Activated T-cell treated with anti-CD3 and anti-CD28 coated beads, Interleukin-2, amount 50 U/mL, for 24 hours (primary cell): ENCODE data around the gene KCTD11.
A peak's percentile ranks its signal among the peaks of the same experiment; 100 is the strongest.
"Not testable (repeated sequence)": the region's sequence is repeated elsewhere in the genome, so short reads cannot be mapped to it uniquely, and the experiment has no call there.

Source experiments
- DNase-seq: peaks from one replicate; pipeline ENCODE4 v3.0.0-alpha.2; 2020
- H3K27ac Mint-ChIP-seq: 2 replicates; pipeline ENCODE4 v1.8.0; 2020; ENCODE audit warnings: mild to moderate bottlenecking, mixed read lengths
- H3K27me3 Mint-ChIP-seq: 2 replicates; pipeline ENCODE4 v1.8.0; 2020; ENCODE audit warnings: mixed read lengths
- H3K36me3 Mint-ChIP-seq: 2 replicates; pipeline ENCODE4 v1.8.0; 2020; ENCODE audit warnings: low read depth, mixed read lengths
- H3K4me1 Mint-ChIP-seq: 2 replicates; pipeline ENCODE4 v1.8.0; 2020; ENCODE audit warnings: low read depth, mixed read lengths
- H3K4me3 Mint-ChIP-seq: 2 replicates; pipeline ENCODE4 v1.8.0; 2020; ENCODE audit warnings: mild to moderate bottlenecking, moderate library complexity, mixed read lengths
- H3K9me3 Mint-ChIP-seq: 2 replicates; pipeline ENCODE4 v1.8.0; 2020; ENCODE audit warnings: mixed read lengths

Gene KCTD11

DNA sequence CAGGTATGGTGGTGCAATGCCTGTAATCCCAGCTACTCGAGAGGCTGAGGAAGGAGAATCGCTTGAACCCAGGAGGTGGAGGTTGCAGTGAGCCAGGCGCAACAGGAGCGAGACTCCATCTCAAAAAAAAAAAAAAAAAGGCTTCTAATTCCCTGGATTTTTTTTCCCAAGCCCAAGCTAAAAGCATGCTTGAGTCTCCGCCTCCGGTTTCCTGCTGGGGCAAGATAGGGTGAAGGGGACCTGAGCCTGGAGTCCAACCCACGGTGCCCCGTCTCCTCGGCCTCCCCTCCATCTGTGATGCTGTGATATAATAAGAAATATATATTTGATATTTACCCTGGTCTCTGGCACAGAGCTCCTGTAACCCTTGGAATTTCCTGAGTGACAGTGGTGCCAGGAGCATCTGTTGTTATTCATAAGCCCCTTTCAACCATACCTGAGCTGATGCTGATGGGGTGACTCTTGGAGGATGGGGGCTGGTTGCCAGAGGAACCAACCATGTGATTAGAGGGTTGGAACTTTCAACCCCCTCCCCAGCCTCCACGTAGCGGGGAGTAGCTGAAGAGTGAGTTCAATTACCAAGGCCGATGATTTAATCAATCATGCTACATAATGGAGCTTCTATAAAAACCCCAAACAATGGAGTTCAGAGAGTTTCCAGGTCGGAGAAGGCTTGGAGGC is 16.1 kb downstream of the KCTD11 start:
- no peak overlapping the region for H3K27ac Mint-ChIP-seq
- H3K4me3 Mint-ChIP-seq, result no peak overlapping the region
- no peaks in the 10 kb centered on the region for H3K9me3 Mint-ChIP-seq
- H3K27me3 Mint-ChIP-seq, result no peaks in the 10 kb centered on the region
- no peaks in the 10 kb centered on the region for H3K36me3 Mint-ChIP-seq
- no peaks in the 10 kb centered on the region for H3K4me1 Mint-ChIP-seq
- no peak for DNase-seq

DNA sequence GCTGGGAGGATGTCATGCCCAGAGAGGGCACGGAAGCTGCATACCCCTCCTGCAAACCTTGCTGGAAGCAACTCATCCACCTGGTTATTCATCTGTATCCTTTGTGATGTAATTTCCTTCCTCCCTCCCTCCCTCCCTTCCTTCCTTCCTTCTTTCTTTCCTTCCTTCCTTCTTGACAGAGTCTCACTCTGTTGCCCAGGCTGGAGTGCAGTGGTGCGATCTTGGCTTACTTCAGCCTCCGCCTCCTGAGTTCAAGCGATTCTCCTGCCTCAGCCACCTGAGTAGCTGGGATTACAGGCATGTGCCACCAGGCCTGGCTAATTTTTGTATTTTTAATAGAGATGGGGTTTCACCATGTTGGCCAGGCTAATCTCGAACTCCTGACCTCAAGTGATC is 16.6 kb downstream of the KCTD11 start:
- H3K27me3 Mint-ChIP-seq, H3K36me3 Mint-ChIP-seq, H3K27ac Mint-ChIP-seq, H3K4me1 Mint-ChIP-seq, DNase-seq, H3K4me3 Mint-ChIP-seq, H3K9me3 Mint-ChIP-seq: not testable (repeated sequence)

DNA sequence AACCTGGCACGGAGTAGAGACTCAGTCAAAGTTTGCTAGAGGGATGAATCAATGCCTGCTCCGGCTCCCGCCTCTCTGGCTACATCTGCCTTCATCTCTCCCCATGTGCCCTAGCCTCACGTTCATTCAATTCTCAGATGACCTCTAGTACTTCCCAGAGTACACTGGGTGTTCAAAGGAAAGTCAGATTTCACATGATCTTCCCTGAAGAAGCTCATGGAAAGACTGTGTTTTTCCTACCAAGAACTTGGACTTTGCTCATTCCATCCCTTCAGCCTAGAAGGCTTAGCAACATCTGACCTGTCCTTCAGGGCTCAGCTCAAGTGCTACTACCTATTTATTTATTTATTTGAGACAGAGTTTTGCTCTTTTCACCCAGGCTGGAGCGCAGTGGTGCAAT is 17.9 kb downstream of the KCTD11 start:
- DNase-seq, result no peak
- Mint-ChIP-seq H3K27ac (no peak overlapping the region), H3K36me3 (no peaks in the 10 kb centered on the region), H3K4me1 (no peaks in the 10 kb centered on the region), H3K27me3 (no peaks in the 10 kb centered on the region), H3K9me3 (no peaks in the 10 kb centered on the region), H3K4me3 (no peak overlapping the region)

DNA sequence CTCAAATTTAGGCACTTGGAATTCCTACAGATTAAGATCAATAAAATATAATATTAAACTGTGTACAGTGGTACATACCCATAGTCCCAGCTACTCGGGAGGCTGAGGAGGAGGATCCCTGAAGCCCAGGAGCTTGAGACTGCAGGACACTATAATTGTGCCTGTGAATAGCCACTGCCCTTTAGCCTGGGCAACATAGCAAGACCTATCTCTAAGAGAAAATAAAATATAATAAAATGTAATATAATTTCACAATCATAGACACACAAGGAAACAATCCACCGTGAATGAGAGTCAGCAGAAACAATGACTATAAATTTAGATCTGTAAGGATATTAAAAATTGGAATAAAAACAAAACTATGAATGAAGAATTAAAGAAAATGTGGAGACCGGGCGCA is 18.9 kb downstream of the KCTD11 start:
- no peak overlapping the region for H3K4me3 Mint-ChIP-seq
- no peaks in the 10 kb centered on the region for H3K36me3 Mint-ChIP-seq
- DNase-seq, result no peak
- no peaks in the 10 kb centered on the region for H3K9me3 Mint-ChIP-seq
- H3K27me3 Mint-ChIP-seq, result no peaks in the 10 kb centered on the region
- no peak overlapping the region for H3K27ac Mint-ChIP-seq
- H3K4me1 Mint-ChIP-seq, result no peaks in the 10 kb centered on the region

DNA sequence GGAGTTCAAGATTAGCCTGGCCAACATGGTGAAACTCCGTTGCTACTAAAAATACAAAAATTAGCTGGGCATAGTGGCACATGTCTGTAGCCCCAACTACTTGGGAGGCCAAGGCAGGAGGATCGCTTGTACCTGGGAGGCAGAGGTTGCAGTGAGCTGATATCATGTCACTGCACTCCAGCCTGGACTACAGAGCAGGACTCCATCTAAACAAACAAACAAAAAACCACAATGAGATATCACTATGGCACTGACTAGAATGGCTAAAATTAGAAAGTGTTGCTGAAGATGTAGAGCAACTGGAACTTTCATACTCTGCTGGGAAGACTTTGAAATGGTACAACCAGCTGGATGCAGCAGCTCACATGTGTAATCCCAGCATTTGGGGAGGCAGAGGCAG is 22.4 kb downstream of the KCTD11 start:
- Mint-ChIP-seq H3K27me3 (peaks cover 12% of the 10 kb centered on the region), H3K36me3 (no peaks in the 10 kb centered on the region), H3K9me3 (no peaks in the 10 kb centered on the region), H3K4me1 (no peaks in the 10 kb centered on the region), H3K4me3 (no peak overlapping the region), H3K27ac (no peak overlapping the region)
- DNase-seq, result no peak

GRCh38 chr17:7379134-7379533 is 27.2 kb downstream of the KCTD11 start:
- Mint-ChIP-seq H3K9me3 (no peaks in the 10 kb centered on the region), H3K4me3 (no peak overlapping the region), H3K27me3 (peaks cover 42% of the 10 kb centered on the region), H3K27ac (no peak overlapping the region), H3K4me1 (peaks cover 3% of the 10 kb centered on the region), H3K36me3 (no peaks in the 10 kb centered on the region)
- DNase-seq, result no peak

GRCh38 chr17:7380321-7380720 is 28.4 kb downstream of the KCTD11 start:
- Mint-ChIP-seq H3K4me3 (no peak overlapping the region), H3K36me3 (no peaks in the 10 kb centered on the region), H3K27ac (no peak overlapping the region), H3K27me3 (peaks cover 42% of the 10 kb centered on the region), H3K9me3 (no peaks in the 10 kb centered on the region), H3K4me1 (peaks cover 10% of the 10 kb centered on the region)
- no peak for DNase-seq

GRCh38 chr17:7380855-7381683 is 29.1 kb downstream of the KCTD11 start, which contains the start of gene TNK1:
Gene TNK1, plus strand, starts transcription at chr17:7381089. Its CDS starts 1,838 bp downstream, at chr17:7382927.
- Mint-ChIP-seq H3K27me3 (peaks cover 42% of the 10 kb centered on the region), H3K4me3 (no peak within 1 kb of the TSS), H3K27ac (peak within 1 kb of the TSS; percentile 40), H3K36me3 (no peaks in the 10 kb centered on the region), H3K9me3 (no peaks in the 10 kb centered on the region), H3K4me1 (peaks cover 10% of the 10 kb centered on the region)
- no peak for DNase-seq

DNA sequence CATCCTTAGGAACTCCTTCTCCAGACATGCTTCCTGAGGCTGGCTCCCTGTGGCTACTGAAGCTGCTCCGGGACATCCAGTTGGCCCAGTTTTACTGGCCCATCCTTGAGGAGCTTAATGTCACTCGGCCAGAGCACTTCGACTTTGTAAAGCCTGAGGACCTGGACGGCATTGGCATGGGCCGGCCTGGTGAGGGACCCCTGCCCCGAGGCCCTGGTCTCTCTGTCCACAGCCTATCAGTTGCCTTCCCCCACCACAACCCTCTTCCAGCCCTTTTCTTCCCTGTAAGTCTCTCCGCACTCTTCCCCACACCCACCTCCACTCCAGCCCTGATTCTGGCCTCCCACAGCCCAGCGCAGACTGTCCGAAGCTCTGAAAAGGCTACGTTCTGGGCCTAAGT is 30.9 kb downstream of the KCTD11 start:
- H3K9me3 Mint-ChIP-seq, result no peaks in the 10 kb centered on the region
- DNase-seq, result no peak
- peaks cover 10% of the 10 kb centered on the region for H3K4me1 Mint-ChIP-seq
- peaks cover 12% of the 10 kb centered on the region for H3K36me3 Mint-ChIP-seq
- peaks cover 35% of the 10 kb centered on the region for H3K27me3 Mint-ChIP-seq
- H3K4me3 Mint-ChIP-seq, result no peak overlapping the region
- no peak overlapping the region for H3K27ac Mint-ChIP-seq

- H3K9me3 Mint-ChIP-seq, result no peaks in the 10 kb centered on the region
- H3K4me1 Mint-ChIP-seq, result peaks cover 10% of the 10 kb centered on the region
- peaks cover 35% of the 10 kb centered on the region for H3K27me3 Mint-ChIP-seq
- no peak overlapping the region for H3K27ac Mint-ChIP-seq
- peak overlapping the region; percentile 10 for H3K4me3 Mint-ChIP-seq
- DNase-seq, result no peak
- peaks cover 16% of the 10 kb centered on the region for H3K36me3 Mint-ChIP-seq
These were observed 31.4 kb downstream of the KCTD11 start for GRCh38 chr17:7383371-7383741.

DNA sequence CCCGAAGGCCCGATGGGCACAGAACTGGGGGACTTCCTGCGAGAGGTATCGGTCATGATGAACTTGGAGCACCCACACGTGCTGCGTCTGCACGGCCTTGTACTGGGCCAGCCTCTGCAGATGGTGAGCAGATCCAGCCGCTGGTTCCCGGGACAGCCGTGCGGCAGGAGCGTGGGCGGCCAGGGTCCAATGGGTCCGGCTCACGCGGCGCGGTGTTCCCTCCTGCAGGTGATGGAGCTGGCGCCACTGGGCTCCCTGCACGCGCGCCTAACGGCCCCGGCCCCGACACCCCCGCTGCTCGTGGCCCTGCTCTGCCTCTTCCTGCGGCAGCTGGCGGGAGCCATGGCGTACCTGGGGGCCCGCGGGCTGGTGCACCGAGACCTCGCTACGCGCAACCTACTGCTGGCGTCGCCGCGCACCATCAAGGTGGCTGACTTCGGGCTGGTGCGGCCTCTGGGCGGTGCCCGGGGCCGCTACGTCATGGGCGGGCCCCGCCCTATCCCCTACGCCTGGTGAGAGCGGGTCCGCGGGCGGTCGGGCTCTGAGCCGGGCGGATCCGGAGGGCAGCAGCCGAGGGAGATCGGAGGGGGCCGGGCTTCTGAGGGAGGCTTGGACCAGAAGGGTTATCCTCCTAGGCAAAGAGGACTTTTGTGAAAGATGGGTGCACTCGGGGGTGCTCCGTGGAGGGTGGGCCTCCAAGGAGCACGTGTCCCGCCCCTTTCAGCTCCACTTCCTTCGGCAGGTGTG is 32.0 kb downstream of the KCTD11 start:
- H3K4me1 Mint-ChIP-seq, result peaks cover 10% of the 10 kb centered on the region

DNA sequence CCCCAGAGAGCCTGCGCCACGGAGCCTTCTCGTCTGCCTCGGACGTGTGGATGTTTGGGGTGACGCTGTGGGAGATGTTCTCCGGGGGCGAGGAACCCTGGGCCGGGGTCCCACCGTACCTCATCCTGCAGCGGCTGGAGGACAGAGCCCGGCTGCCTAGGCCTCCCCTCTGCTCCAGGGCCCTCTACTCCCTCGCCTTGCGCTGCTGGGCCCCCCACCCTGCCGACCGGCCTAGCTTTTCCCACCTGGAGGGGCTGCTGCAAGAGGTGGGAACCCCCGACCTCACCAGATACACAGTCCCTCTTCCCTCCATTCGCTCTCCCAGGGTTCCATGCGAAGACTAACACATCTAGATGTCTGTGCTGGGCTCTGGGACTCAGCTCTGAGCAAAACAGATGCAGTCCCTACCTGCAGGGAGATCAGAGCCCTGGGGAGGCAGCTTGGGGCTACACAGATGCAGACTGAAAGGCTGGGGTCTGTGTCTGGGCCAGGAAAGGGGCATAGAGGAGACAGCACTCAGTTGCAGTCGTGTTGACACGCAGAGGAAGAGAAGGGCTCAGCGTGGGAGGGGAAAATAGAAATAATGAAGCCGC is 32.6 kb downstream of the KCTD11 start:
- Mint-ChIP-seq H3K36me3 (peaks cover 29% of the 10 kb centered on the region), H3K27me3 (peaks cover 28% of the 10 kb centered on the region), H3K27ac (peak overlapping the region; percentile 85), H3K9me3 (no peaks in the 10 kb centered on the region), H3K4me1 (peaks cover 10% of the 10 kb centered on the region), H3K4me3 (peak overlapping the region; percentile 78)
- DNase-seq, result no peak

More for the DNA sequence above, 32.0 kb downstream of the KCTD11 start:
- Mint-ChIP-seq H3K36me3 (peaks cover 22% of the 10 kb centered on the region), H3K27me3 (peaks cover 35% of the 10 kb centered on the region), H3K9me3 (no peaks in the 10 kb centered on the region), H3K27ac (peak overlapping the region; percentile 85), H3K4me3 (peak overlapping the region; percentile 78)
- DNase-seq, result peak; percentile 91

- Mint-ChIP-seq H3K36me3 (peaks cover 65% of the 10 kb centered on the region), H3K27me3 (no peaks in the 10 kb centered on the region), H3K4me1 (peaks cover 33% of the 10 kb centered on the region), H3K4me3 (no peak overlapping the region), H3K9me3 (no peaks in the 10 kb centered on the region), H3K27ac (no peak overlapping the region)
- no peak for DNase-seq
These were observed 36.9 kb downstream of the KCTD11 start for GRCh38 chr17:7388856-7389255.
